Nephron (organoid): Measurements from ENCODE around the gene TMEM203.

ENCODE experiments used
- H3K27ac Mint-ChIP-seq, 3 experiments: 2 replicates each; pipeline ENCODE4 v1.8.0; 2020; ENCODE audit warnings: mixed read lengths in 3 of 3, mild to moderate bottlenecking in 2 of 3, moderate library complexity in 1 of 3
- H3K27me3 Mint-ChIP-seq: 2 replicates; pipeline ENCODE4 v1.8.0; 2021; ENCODE audit warnings: low read depth, mild to moderate bottlenecking, moderate library complexity, mixed read lengths
- H3K36me3 Mint-ChIP-seq: 2 replicates; pipeline ENCODE4 v1.8.0; 2020; ENCODE audit warnings: low read depth, mixed read lengths
- H3K4me1 Mint-ChIP-seq: 2 replicates; pipeline ENCODE4 v1.8.0; 2020; ENCODE audit warnings: mixed read lengths
- H3K4me3 Mint-ChIP-seq, 3 experiments: 2 replicates each; pipeline ENCODE4 v1.8.0; 2020; ENCODE audit warnings: mild to moderate bottlenecking in 3 of 3, mixed read lengths in 3 of 3, moderate library complexity in 2 of 3
- H3K9me3 Mint-ChIP-seq: 2 replicates; pipeline ENCODE4 v1.8.0; 2020; ENCODE audit warnings: mixed read lengths
- TF ChIP-seq, protein P1 (sequence below), 3 experiments: fragments of 200-600 bp; sonication (generic); IDR thresholded peaks; one replicate each; pipeline ENCODE4 v1.5.0; 2021; ENCODE audit warnings: antibody characterized with exemption in 3 of 3; ENCODE audit not compliant: unreplicated experiment in 3 of 3

The TMEM203 gene

GRCh38 chr9:137214620-137215019 lies 9.2 kb upstream of the TMEM203 start:
- TF ChIP-seq, protein P1, sequence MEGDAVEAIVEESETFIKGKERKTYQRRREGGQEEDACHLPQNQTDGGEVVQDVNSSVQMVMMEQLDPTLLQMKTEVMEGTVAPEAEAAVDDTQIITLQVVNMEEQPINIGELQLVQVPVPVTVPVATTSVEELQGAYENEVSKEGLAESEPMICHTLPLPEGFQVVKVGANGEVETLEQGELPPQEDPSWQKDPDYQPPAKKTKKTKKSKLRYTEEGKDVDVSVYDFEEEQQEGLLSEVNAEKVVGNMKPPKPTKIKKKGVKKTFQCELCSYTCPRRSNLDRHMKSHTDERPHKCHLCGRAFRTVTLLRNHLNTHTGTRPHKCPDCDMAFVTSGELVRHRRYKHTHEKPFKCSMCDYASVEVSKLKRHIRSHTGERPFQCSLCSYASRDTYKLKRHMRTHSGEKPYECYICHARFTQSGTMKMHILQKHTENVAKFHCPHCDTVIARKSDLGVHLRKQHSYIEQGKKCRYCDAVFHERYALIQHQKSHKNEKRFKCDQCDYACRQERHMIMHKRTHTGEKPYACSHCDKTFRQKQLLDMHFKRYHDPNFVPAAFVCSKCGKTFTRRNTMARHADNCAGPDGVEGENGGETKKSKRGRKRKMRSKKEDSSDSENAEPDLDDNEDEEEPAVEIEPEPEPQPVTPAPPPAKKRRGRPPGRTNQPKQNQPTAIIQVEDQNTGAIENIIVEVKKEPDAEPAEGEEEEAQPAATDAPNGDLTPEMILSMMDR (IDR thresholded peaks at IDR 0.05; ENCODE audit: unreplicated experiment in 3 of 3) = no peak
- H3K27me3 Mint-ChIP-seq = no peaks in the 10 kb centered on the region
- no peak overlapping the region for H3K27ac Mint-ChIP-seq
- peak overlapping the region in 1 of 3 experiments; percentile 27 for H3K4me3 Mint-ChIP-seq
- peaks cover 4% of the 10 kb centered on the region for H3K36me3 Mint-ChIP-seq
- H3K9me3 Mint-ChIP-seq = no peaks in the 10 kb centered on the region
- peaks cover 5% of the 10 kb centered on the region for H3K4me1 Mint-ChIP-seq

GRCh38 chr9:137213160-137214060 lies 8.0 kb upstream of the TMEM203 start:
- no peaks in the 10 kb centered on the region for H3K9me3 Mint-ChIP-seq
- H3K27me3 Mint-ChIP-seq = no peaks in the 10 kb centered on the region
- H3K4me1 Mint-ChIP-seq = peaks cover 5% of the 10 kb centered on the region
- H3K4me3 Mint-ChIP-seq = no peak overlapping the region
- H3K36me3 Mint-ChIP-seq = peaks cover 4% of the 10 kb centered on the region
- H3K27ac Mint-ChIP-seq = no peak overlapping the region
- TF ChIP-seq, protein P1 (IDR thresholded peaks at IDR 0.05; ENCODE audit: unreplicated experiment in 3 of 3) = no peak

- H3K27ac Mint-ChIP-seq = no peak overlapping the region
- H3K4me1 Mint-ChIP-seq = peaks cover 5% of the 10 kb centered on the region
- no peak overlapping the region for H3K4me3 Mint-ChIP-seq
- no peaks in the 10 kb centered on the region for H3K27me3 Mint-ChIP-seq
- H3K9me3 Mint-ChIP-seq = no peaks in the 10 kb centered on the region
- H3K36me3 Mint-ChIP-seq = peaks cover 7% of the 10 kb centered on the region
- TF ChIP-seq, protein P1 (IDR thresholded peaks at IDR 0.05; ENCODE audit: unreplicated experiment in 3 of 3) = no peak
These were observed 7.1 kb upstream of the TMEM203 start for GRCh38 chr9:137212520-137212919.

DNA sequence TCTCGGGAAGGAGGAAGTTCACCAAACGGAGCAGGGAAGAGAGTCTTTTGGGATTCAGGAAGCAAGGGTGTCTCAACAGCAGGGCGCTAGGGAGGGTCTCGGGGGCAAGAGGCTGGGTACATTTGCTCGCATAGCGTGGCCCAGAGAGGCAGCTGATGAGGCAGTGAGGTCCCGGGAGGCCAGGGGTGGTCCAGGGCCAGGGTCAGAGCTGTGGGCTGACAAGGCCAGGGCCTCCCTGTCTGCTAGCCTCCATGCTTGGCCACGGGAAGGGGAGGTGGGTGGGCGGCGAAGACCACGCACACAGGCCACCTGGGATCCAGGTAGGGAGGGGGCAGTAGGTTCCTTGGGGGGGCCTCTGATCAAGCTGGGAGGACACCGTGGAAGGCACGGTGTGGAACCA lies 6.1 kb upstream of the TMEM203 start:
- TF ChIP-seq, protein P1 (IDR thresholded peaks at IDR 0.05; ENCODE audit: unreplicated experiment in 3 of 3) = no peak
- no peaks in the 10 kb centered on the region for H3K27me3 Mint-ChIP-seq
- no peak overlapping the region for H3K4me3 Mint-ChIP-seq
- peaks cover 2% of the 10 kb centered on the region for H3K4me1 Mint-ChIP-seq
- H3K36me3 Mint-ChIP-seq = peaks cover 13% of the 10 kb centered on the region
- no peak overlapping the region for H3K27ac Mint-ChIP-seq
- H3K9me3 Mint-ChIP-seq = no peaks in the 10 kb centered on the region

- TF ChIP-seq, protein P1 (IDR thresholded peaks at IDR 0.05; ENCODE audit: unreplicated experiment in 3 of 3) = no peak
- Mint-ChIP-seq H3K27me3 (peaks cover 4% of the 10 kb centered on the region), H3K9me3 (no peaks in the 10 kb centered on the region), H3K4me3 (peak overlapping the region; percentile 94 to 96 (median 95)), H3K4me1 (peaks cover 18% of the 10 kb centered on the region), H3K36me3 (peaks cover 9% of the 10 kb centered on the region), H3K27ac (peak overlapping the region in 2 of 3 experiments; percentile 59 to 79)
These were observed 1.2 kb upstream of the TMEM203 start for GRCh38 chr9:137206602-137207001.
